ENCODE data around the gene GAPDHS.
A peak's percentile ranks its signal among the peaks of the same experiment; 100 is the strongest.

GAPDHS gene

GRCh38 chr19:35491836-35492360, 41.4 kb upstream of the GAPDHS start:
- no peak for ATAC-seq (ENCODE audit: insufficient read depth, low read depth)
- no peak overlapping the region for H2AFZ ChIP-seq (ENCODE audit: low read depth, low read length)
- no peak for TF ChIP-seq EZH2 (IDR thresholded peaks at IDR 0.05; ENCODE audit: borderline replicate concordance, low read depth, low read length, severe bottlenecking)
- TF ChIP-seq, protein P1, sequence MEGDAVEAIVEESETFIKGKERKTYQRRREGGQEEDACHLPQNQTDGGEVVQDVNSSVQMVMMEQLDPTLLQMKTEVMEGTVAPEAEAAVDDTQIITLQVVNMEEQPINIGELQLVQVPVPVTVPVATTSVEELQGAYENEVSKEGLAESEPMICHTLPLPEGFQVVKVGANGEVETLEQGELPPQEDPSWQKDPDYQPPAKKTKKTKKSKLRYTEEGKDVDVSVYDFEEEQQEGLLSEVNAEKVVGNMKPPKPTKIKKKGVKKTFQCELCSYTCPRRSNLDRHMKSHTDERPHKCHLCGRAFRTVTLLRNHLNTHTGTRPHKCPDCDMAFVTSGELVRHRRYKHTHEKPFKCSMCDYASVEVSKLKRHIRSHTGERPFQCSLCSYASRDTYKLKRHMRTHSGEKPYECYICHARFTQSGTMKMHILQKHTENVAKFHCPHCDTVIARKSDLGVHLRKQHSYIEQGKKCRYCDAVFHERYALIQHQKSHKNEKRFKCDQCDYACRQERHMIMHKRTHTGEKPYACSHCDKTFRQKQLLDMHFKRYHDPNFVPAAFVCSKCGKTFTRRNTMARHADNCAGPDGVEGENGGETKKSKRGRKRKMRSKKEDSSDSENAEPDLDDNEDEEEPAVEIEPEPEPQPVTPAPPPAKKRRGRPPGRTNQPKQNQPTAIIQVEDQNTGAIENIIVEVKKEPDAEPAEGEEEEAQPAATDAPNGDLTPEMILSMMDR (IDR thresholded peaks at IDR 0.05; ENCODE audit: borderline replicate concordance, extremely low read depth, low read length, poor library complexity, severe bottlenecking) = no peak

GRCh38 chr19:35493971-35494370, 39.3 kb upstream of the GAPDHS start:
- TF ChIP-seq EZH2 (IDR thresholded peaks at IDR 0.05; ENCODE audit: borderline replicate concordance, low read depth, low read length, severe bottlenecking) = no peak
- TF ChIP-seq, protein P1 (IDR thresholded peaks at IDR 0.05; ENCODE audit: borderline replicate concordance, extremely low read depth, low read length, poor library complexity, severe bottlenecking) = no peak
- H3K9ac ChIP-seq (ENCODE audit: low read depth, low read length) = no peak overlapping the region
- ATAC-seq (ENCODE audit: insufficient read depth, low read depth) (no peak), DNase-seq (no peak)
- no peak overlapping the region for H3K4me2 ChIP-seq (ENCODE audit: insufficient read depth, low read length)
- H3K9me3 ChIP-seq (ENCODE audit: insufficient read depth, low read length, severe bottlenecking) = no peaks in the 10 kb centered on the region
- no peaks in the 10 kb centered on the region for H4K20me1 ChIP-seq (ENCODE audit: insufficient read depth, low read length)
- H3K27me3 ChIP-seq (ENCODE audit: insufficient read depth, low read length, poor library complexity) = peaks cover 20% of the 10 kb centered on the region
- no peak overlapping the region for H2AFZ ChIP-seq (ENCODE audit: low read depth, low read length)
- H3K4me1 ChIP-seq (ENCODE audit: insufficient read depth, low read length) = peaks cover 5% of the 10 kb centered on the region
- H3K36me3 ChIP-seq (ENCODE audit: insufficient read depth, low read length) = no peaks in the 10 kb centered on the region
- no peaks in the 10 kb centered on the region for H3K79me2 ChIP-seq (ENCODE audit: insufficient read depth, low read length)
- H3K4me3 ChIP-seq (ENCODE audit: low read depth in 1 of 2, low read length in 2 of 2) = no peak overlapping the region
- H3K27ac ChIP-seq (ENCODE audit: low read length) = no peak overlapping the region

More at GRCh38 chr19:35491836-35492360, 41.4 kb upstream of the GAPDHS start:
- Histone ChIP-seq H3K9ac (ENCODE audit: low read depth, low read length) (no peak overlapping the region), H3K36me3 (ENCODE audit: insufficient read depth, low read length) (no peaks in the 10 kb centered on the region), H3K4me3 (ENCODE audit: low read depth in 1 of 2, low read length in 2 of 2) (no peak overlapping the region), H3K9me3 (ENCODE audit: insufficient read depth, low read length, severe bottlenecking) (no peaks in the 10 kb centered on the region), H3K27ac (ENCODE audit: low read length) (no peak overlapping the region), H3K79me2 (ENCODE audit: insufficient read depth, low read length) (no peaks in the 10 kb centered on the region), H3K4me1 (ENCODE audit: insufficient read depth, low read length) (peaks cover 5% of the 10 kb centered on the region), H3K27me3 (ENCODE audit: insufficient read depth, low read length, poor library complexity) (peaks cover 24% of the 10 kb centered on the region), H4K20me1 (ENCODE audit: insufficient read depth, low read length) (no peaks in the 10 kb centered on the region), H3K4me2 (ENCODE audit: insufficient read depth, low read length) (no peak overlapping the region)
- no peak for DNase-seq

GRCh38 chr19:35495107-35496064, 37.9 kb upstream of the GAPDHS start:
- DNase-seq (peak; percentile 65), ATAC-seq (ENCODE audit: insufficient read depth, low read depth) (peak; percentile 96)
- Histone ChIP-seq H3K9ac (ENCODE audit: low read depth, low read length) (no peak overlapping the region), H2AFZ (ENCODE audit: low read depth, low read length) (peak overlapping the region; percentile 29; the same call in 1 of the 2 replicates), H3K9me3 (ENCODE audit: insufficient read depth, low read length, severe bottlenecking) (no peaks in the 10 kb centered on the region), H3K27ac (ENCODE audit: low read length) (no peak overlapping the region), H3K27me3 (ENCODE audit: insufficient read depth, low read length, poor library complexity) (peaks cover 13% of the 10 kb centered on the region), H3K79me2 (ENCODE audit: insufficient read depth, low read length) (no peaks in the 10 kb centered on the region), H4K20me1 (ENCODE audit: insufficient read depth, low read length) (no peaks in the 10 kb centered on the region), H3K36me3 (ENCODE audit: insufficient read depth, low read length) (no peaks in the 10 kb centered on the region), H3K4me1 (ENCODE audit: insufficient read depth, low read length) (peaks cover 5% of the 10 kb centered on the region), H3K4me2 (ENCODE audit: insufficient read depth, low read length) (no peak overlapping the region), H3K4me3 (ENCODE audit: low read depth in 1 of 2, low read length in 2 of 2) (no peak overlapping the region)
- TF ChIP-seq, protein P1 (IDR thresholded peaks at IDR 0.05; ENCODE audit: borderline replicate concordance, extremely low read depth, low read length, poor library complexity, severe bottlenecking) = peak; percentile 99
- TF ChIP-seq EZH2 (IDR thresholded peaks at IDR 0.05; ENCODE audit: borderline replicate concordance, low read depth, low read length, severe bottlenecking) = no peak
